Ovary (tissue), 9 donors: ENCODE measurements around the gene ARIH1. TPM values are rescaled to one million over a fixed set of nuclear protein-coding genes. Genes with fewer than 3 reads are reported as not detected.
"Not testable (repeated sequence)": the region's sequence is repeated elsewhere in the genome, so short reads cannot be mapped to it uniquely, and the experiment has no call there.

Experiments used
- DNase-seq, 5 donors: peaks; one replicate each; pipeline ENCODE4 v3.0.0-alpha.2; 2019 to 2020
- H3K27ac ChIP-seq, 2 donors: fragments of 200-600 bp; one replicate each; pipeline versions ENCODE4 v1.5.1 to v1.8.0; 2019 to 2022
- H3K27me3 ChIP-seq: fragments of 200-600 bp; one replicate; pipeline ENCODE4 v1.8.0; 2022
- H3K36me3 ChIP-seq: fragments of 200-600 bp; sonication (generic); one replicate; pipeline ENCODE4 v1.5.1; 2019
- H3K4me1 ChIP-seq: one replicate; pipeline ENCODE4 v1.8.1; 2013; ENCODE audit warnings: mild to moderate bottlenecking, moderate library complexity; ENCODE audit not compliant: insufficient read depth
- H3K4me3 ChIP-seq: fragments of 200-600 bp; sonication (generic); one replicate; pipeline ENCODE4 v1.5.1; 2017
- H3K9me3 ChIP-seq, 2 donors: fragments of 200-600 bp in 1 of 2; sonication (generic) in 1 of 2; one replicate each; pipeline versions ENCODE4 v1.5.1 to v1.8.1; 2013 to 2019; ENCODE audit warnings: mild to moderate bottlenecking in 1 of 2, moderate library complexity in 1 of 2
- EP300 ChIP-seq: sonication (generic); formaldehyde crosslinking; IDR thresholded peaks from one replicate; pipeline ENCODE4 v1.6.1; 2017; ENCODE audit warnings: antibody characterized with exemption
- POLR2A ChIP-seq: fragments of 450-650 bp; IDR thresholded peaks from one replicate; pipeline ENCODE4 v1.6.1; 2017; ENCODE audit warnings: antibody characterized with exemption, mild to moderate bottlenecking, moderate library complexity
- WGBS, 3 donors: extraction: QIAGEN DNeasy Blood & Tissue Kit in 1 of 3; methylation state at CpG; one replicate each; pipeline versions ENCODE4 v1.1.5 to v1.1.7; 2013 to 2017; 5-methylcytosine and 5-hydroxymethylcytosine counted together
- intact Hi-C, 4 donors: fragments of 100-400 bp; cut with DNase I; formaldehyde crosslinking; loops; one replicate each; pipeline versions ENCODE4 v1.11.0 to v1.15.1; 2022 to 2023
- polyA plus RNA-seq, 2 donors: library from polyadenylated mRNA; stranded (reverse); fragments of 200-250 nt in 1 of 2; fragments of 350-450 nt in 1 of 2; fragmentation: Illumina TruSeq in 1 of 2; extraction: RNeasy Lipid Tissue Mini Kit (QIAGEN cat#74804) in 1 of 2; gene quantifications; one replicate each; pipeline ENCODE4 v1.2.3, GENCODE V29; 2013 to 2014
- total RNA-seq, 7 donors: library from RNA; depleted of rRNA in 2 of 7; stranded (reverse); fragments of >200 nt in 2 of 7; fragmentation: NEBNext Ultra II Directional in 3 of 7; extraction: Animal tissue kit (Norgen Biotek cat#: 25700) in 3 of 7; gene quantifications; one replicate each; pipeline versions ENCODE4 v1.1.0 to v1.2.4, GENCODE V29; 2016 to 2023
- TF ChIP-seq, protein P1 (sequence below), 3 donors: fragments of 450-650 bp in 2 of 3; fragments of 200-600 bp in 1 of 3; IDR thresholded peaks; one replicate each; pipeline versions ENCODE4 v1.5.1 to v1.8.0; 2016 to 2022; ENCODE audit warnings: antibody characterized with exemption in 3 of 3, mild to moderate bottlenecking in 1 of 3
- donor health status: DM: no; HTN: no; CAD: no; lungs with moderate emphysema.
- donor health status: DM: no; HTN: no; CAD: no.
- donor health status: Bipolar disorder and iron deficiency.
- donor health status: DM: yes; HTN: yes; CAD: no.
- donor health status: DM: no; HTN: no; CAD: no.
- donor health status: DM: yes; HTN: yes; CAD: no.

Gene ARIH1
- total and polyA plus RNA-seq, 9 donors = 33.1 to 211 (median 150) TPM

DNA sequence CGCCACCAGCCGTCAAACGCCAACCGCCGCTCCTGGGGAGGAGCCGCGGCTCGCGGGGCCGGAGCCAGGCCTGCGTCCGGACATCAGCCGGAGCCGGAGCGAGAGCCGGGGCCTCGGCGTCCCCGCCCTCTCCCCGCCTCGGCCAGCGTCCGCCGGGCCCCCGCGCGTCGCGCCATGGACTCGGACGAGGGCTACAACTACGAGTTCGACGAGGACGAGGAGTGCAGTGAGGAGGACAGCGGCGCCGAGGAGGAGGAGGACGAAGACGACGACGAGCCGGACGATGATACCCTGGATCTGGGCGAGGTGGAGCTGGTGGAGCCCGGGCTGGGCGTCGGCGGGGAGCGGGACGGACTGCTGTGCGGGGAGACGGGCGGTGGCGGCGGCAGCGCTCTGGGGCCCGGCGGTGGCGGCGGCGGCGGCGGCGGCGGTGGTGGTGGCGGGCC is 359 bp downstream of the ARIH1 start:
- Histone ChIP-seq H3K4me3 (peak overlapping the region; percentile 88), H3K9me3 (no peaks in the 10 kb centered on the region), H3K27ac (peak overlapping the region; percentile 99 to 100), H3K4me1 (peaks cover 11% of the 10 kb centered on the region), H3K27me3 (no peaks in the 10 kb centered on the region), H3K36me3 (no peaks in the 10 kb centered on the region)
- 0% methylated on average over 59 to 67 of the region's 67 CpGs for WGBS, 3 donors
- TF ChIP-seq EP300 (no peak), POLR2A (no peak)
- TF ChIP-seq, protein P1, sequence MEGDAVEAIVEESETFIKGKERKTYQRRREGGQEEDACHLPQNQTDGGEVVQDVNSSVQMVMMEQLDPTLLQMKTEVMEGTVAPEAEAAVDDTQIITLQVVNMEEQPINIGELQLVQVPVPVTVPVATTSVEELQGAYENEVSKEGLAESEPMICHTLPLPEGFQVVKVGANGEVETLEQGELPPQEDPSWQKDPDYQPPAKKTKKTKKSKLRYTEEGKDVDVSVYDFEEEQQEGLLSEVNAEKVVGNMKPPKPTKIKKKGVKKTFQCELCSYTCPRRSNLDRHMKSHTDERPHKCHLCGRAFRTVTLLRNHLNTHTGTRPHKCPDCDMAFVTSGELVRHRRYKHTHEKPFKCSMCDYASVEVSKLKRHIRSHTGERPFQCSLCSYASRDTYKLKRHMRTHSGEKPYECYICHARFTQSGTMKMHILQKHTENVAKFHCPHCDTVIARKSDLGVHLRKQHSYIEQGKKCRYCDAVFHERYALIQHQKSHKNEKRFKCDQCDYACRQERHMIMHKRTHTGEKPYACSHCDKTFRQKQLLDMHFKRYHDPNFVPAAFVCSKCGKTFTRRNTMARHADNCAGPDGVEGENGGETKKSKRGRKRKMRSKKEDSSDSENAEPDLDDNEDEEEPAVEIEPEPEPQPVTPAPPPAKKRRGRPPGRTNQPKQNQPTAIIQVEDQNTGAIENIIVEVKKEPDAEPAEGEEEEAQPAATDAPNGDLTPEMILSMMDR (IDR thresholded peaks at IDR 0.05) = no peak
- no peak for DNase-seq
- intact Hi-C loops = loop anchor here in 1 of 4 donors (5.0 to 10.0 kb wide), 3 partner anchors 202 to 357 kb away; partner anchors contain the start of genes ADPGK, MYO9A, PARP6 and SENP8

DNA sequence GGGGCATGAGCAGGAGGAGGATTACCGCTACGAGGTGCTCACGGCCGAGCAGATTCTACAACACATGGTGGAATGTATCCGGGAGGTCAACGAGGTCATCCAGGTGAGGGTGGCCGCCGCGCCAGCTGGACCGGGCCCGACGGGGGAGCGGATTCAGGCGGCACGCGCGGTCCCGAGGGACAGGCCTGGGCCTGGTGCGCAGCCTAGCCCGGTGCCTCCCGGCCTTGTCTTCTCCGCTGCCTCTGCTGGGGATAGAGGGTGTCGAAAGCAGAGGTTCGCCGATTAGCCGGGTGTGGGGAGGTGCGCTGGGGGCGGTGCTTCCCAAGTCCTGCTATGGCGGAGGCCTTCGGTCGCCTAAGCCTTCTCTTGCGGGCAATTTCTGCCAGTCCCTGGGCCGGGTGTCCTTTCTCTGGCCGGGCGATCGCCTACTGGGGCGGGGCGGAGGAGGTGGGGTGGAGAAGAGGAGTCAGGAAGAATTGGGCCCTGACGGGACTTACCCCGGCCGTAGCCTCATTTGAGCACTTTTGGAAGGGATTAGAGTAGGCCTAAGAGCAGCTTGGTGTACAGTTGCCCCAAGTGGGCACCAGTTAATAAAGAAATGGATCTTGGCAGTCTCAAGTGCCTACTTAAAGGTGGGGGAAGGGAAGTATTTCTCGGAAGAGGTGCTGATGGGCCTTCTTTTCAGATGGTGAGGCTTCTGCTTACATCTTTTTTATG is 940 bp downstream of the ARIH1 start:
- TF ChIP-seq POLR2A (peak; percentile 70), EP300 (no peak)
- TF ChIP-seq, protein P1 (IDR thresholded peaks at IDR 0.05) = peak in 2 of 3 donors; percentile 11 to 27
- WGBS, 3 donors = 0 to 1% (median 1%) methylated on average over 39 to 42 of the region's 42 CpGs
- Histone ChIP-seq H3K27me3 (no peaks in the 10 kb centered on the region), H3K27ac (peak overlapping the region; percentile 99 to 100), H3K4me3 (peak overlapping the region; percentile 88), H3K36me3 (no peaks in the 10 kb centered on the region), H3K4me1 (peaks cover 11% of the 10 kb centered on the region), H3K9me3 (no peaks in the 10 kb centered on the region)
- DNase-seq = peak; percentile 73 to 84 (median 80)
- intact Hi-C loops = loop anchor here in 1 of 4 donors (5.0 to 10.0 kb wide), 3 partner anchors 203 to 358 kb away; partner anchors contain the start of genes ADPGK, MYO9A, PARP6 and SENP8

DNA sequence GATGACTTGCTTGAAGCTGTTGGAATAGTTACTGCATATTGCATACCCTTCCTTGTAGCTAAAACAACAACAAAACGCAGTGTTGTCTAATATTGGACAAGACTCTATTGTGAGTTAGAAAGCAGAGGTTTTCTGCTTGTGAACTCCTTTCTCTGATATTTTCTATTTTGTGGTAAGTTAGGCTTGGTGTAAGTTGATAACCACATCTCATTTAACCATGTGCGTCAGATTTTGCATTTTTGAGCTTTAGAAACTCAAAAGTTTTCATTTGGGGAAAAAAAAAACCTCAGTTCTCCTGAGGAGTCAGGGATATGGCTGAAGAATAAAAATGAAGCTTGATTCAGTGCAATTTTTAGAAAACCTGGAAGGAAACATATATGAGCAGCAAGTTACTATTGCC is 1.5 kb downstream of the ARIH1 start:
- no peak for DNase-seq
- TF ChIP-seq POLR2A (no peak), EP300 (no peak)
- TF ChIP-seq, protein P1 (IDR thresholded peaks at IDR 0.05) = no peak
- H3K9me3 ChIP-seq = no peaks in the 10 kb centered on the region
- no peaks in the 10 kb centered on the region for H3K27me3 ChIP-seq
- peaks cover 13% of the 10 kb centered on the region for H3K4me1 ChIP-seq
- no peaks in the 10 kb centered on the region for H3K36me3 ChIP-seq
- H3K27ac ChIP-seq = peak overlapping the region; percentile 99 to 100
- H3K4me3 ChIP-seq = peak overlapping the region; percentile 88
- 2 to 8% (median 4%) methylated on average over 2 of the region's 2 CpGs for WGBS, 3 donors
- intact Hi-C loops = loop anchor here in 1 of 4 donors (10.0 kb wide), 1 partner anchor 309 kb away; the partner anchor contains the start of gene ADPGK

DNA sequence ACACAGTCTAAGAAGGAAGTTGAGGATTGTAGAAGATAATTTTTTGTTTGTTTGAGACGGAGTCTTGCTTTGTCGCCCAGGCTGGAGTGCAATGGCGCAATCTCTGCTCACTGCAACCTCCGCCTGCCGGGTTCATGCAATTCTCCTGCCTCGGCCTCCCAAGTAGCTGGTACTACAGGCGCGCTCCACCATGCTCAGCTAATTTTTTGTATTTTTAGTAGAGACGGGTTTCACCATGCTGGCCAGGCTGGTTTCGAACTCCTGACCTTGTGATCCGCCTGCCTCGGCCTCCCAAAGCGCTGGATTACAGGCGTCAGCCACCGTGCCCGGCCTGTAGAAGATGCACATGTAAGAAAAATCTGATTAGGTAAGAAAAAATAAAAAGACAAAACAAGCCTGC is 2.2 kb downstream of the ARIH1 start:
- not testable (repeated sequence) for DNase-seq, H3K27me3 ChIP-seq, H3K9me3 ChIP-seq, H3K36me3 ChIP-seq, H3K27ac ChIP-seq
- intact Hi-C loops = loop anchor here in 1 of 4 donors (10.0 kb wide), 1 partner anchor 308 kb away; the partner anchor contains the start of gene ADPGK
- peaks cover 15% of the 10 kb centered on the region for H3K4me1 ChIP-seq
- H3K4me3 ChIP-seq = peak overlapping the region; percentile 88
- 71 to 84% (median 75%) methylated on average over 16 of the region's 16 CpGs for WGBS, 3 donors
